Thyroid gland (tissue), 4 donors: ENCODE measurements around the gene ZNF543.

Source experiments
- POLR2A ChIP-seq, 2 donors: fragments of 450-650 bp; IDR thresholded peaks; one replicate each; pipeline ENCODE4 v1.6.1; 2017; ENCODE audit warnings: antibody characterized with exemption in 2 of 2, mild to moderate bottlenecking in 2 of 2, moderate library complexity in 1 of 2
- TF ChIP-seq, protein P1 (sequence below), 6 experiments: fragments of 200-600 bp in 3 of 6; fragments of 450-650 bp in 3 of 6; sonication (generic) in 3 of 6; IDR thresholded peaks; one replicate each; pipeline ENCODE4 v1.5.1; 2016 to 2019; ENCODE audit warnings: antibody characterized with exemption in 6 of 6, mild to moderate bottlenecking in 2 of 6, inconsistent platforms in 1 of 6, moderate library complexity in 1 of 6

DNA sequence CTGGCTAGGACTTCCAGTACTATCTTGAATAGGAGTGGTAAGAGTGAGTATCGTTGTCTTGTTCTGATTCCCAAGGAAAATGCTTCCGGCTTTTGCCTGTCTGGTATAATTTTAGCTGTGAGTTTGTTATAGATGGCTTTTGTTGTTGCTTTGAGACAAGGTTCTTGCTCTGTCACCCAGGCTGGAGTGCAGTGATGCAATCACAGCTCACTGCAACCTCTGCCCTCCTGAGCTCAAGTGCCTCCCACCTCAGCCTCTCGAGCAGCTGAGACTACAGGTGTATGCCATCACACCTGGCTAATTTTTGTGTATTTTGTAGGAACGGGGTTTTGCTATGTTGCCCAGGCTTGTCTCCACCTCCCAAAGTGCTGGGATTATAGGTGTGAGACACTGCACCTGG, 6.1 kb upstream of the ZNF543 start:
- TF ChIP-seq, protein P1, sequence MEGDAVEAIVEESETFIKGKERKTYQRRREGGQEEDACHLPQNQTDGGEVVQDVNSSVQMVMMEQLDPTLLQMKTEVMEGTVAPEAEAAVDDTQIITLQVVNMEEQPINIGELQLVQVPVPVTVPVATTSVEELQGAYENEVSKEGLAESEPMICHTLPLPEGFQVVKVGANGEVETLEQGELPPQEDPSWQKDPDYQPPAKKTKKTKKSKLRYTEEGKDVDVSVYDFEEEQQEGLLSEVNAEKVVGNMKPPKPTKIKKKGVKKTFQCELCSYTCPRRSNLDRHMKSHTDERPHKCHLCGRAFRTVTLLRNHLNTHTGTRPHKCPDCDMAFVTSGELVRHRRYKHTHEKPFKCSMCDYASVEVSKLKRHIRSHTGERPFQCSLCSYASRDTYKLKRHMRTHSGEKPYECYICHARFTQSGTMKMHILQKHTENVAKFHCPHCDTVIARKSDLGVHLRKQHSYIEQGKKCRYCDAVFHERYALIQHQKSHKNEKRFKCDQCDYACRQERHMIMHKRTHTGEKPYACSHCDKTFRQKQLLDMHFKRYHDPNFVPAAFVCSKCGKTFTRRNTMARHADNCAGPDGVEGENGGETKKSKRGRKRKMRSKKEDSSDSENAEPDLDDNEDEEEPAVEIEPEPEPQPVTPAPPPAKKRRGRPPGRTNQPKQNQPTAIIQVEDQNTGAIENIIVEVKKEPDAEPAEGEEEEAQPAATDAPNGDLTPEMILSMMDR (IDR thresholded peaks at IDR 0.05), result no peak
- no peak for TF ChIP-seq POLR2A (IDR thresholded peaks at IDR 0.05)
